K562 (cell line): ENCODE data around the gene MACF1. TPM values are rescaled to one million over a fixed set of nuclear protein-coding genes. Genes with fewer than 3 reads are reported as not detected.

Source experiments
- ATAC-seq: fragments of 200-7000 bp; cut with Tn5 transposase; 3 replicates; pipeline ENCODE4 v1.9.1; 2020; ENCODE audit warnings: moderate library complexity
- BruUV-seq: library from RNA; stranded (reverse); fragments of 400-500 nt; replicated peaks from 2 replicates; lab custom pipeline; 2021; lab: Mats Ljungman, UMichigan
- CTCF ChIA-PET: fragments of 300-600 bp; formaldehyde crosslinking; extraction: SDS; loops from one replicate; lab custom pipeline; 2021; ENCODE audit warnings: low intra/inter-chr PET ratio; lab: Yijun Ruan, JAX
- POLR2A ChIA-PET: fragments of 300-600, 350-650 bp; sonication (Branson Sonifier 250); formaldehyde crosslinking; extraction: SDS; loops from one replicate; lab custom pipeline; 2021; ENCODE audit warnings: antibody characterized with exemption, inconsistent platforms; lab: Yijun Ruan, JAX
- DNase-seq, 4 experiments: peaks; one replicate each; pipeline versions ENCODE4 v3.0.0 to v3.0.0-alpha.2; 2011 to 2018; ENCODE audit warnings: low spot score in 3 of 4, mixed read lengths in 3 of 4; ENCODE audit errors: extremely low read depth in 1 of 4
- FAIRE-seq: peaks from 2 replicates; lab custom pipeline; 2011; peaks lifted over from hg19 to GRCh38; lab: Jason Lieb, UNC
- H2AFZ ChIP-seq: 2 replicates; pipeline ENCODE4 v1.6.0; 2011; ENCODE audit warnings: low read depth, low read length, control low read depth, inconsistent platforms
- H3K27ac ChIP-seq: fragments of 200-600 bp; 3 replicates; pipeline ENCODE4 v1.8.0; 2011; ENCODE audit warnings: low read depth, mild to moderate bottlenecking, control low read depth, inconsistent platforms, low read length, moderate library complexity, mixed read lengths; ENCODE audit errors: extremely low read depth
- H3K27me3 ChIP-seq, 2 experiments: fragments of 300-600 bp in 1 of 2; 2 replicates in 1 of 2; 3 replicates in 1 of 2; pipeline versions ENCODE4 v1.6.0 to v1.8.0; 2011; ENCODE audit warnings: inconsistent platforms in 2 of 2, low read length in 2 of 2, mild to moderate bottlenecking in 1 of 2, mixed read lengths in 1 of 2, moderate library complexity in 1 of 2; ENCODE audit not compliant: control insufficient read depth in 2 of 2, insufficient read depth in 2 of 2
- H3K36me3 ChIP-seq: fragments of 300-600 bp; 3 replicates; pipeline ENCODE4 v1.8.0; 2011; ENCODE audit warnings: mild to moderate bottlenecking, low read length, inconsistent platforms; ENCODE audit not compliant: control insufficient read depth, insufficient read depth
- H3K4me1 ChIP-seq, 2 experiments: fragments of 200-600 bp in 1 of 2; replicated peaks in 1 of 2; 2 replicates in 1 of 2; 3 replicates in 1 of 2; pipeline versions ENCODE4 v1.5.1 to v1.8.0; 2011; ENCODE audit warnings: inconsistent platforms in 2 of 2, low read length in 2 of 2, mild to moderate bottlenecking in 1 of 2, mixed read lengths in 1 of 2, moderate library complexity in 1 of 2; ENCODE audit not compliant: control insufficient read depth in 2 of 2, insufficient read depth in 2 of 2
- H3K4me2 ChIP-seq: 2 replicates; pipeline ENCODE4 v1.6.1; 2011; ENCODE audit warnings: low read length, control low read depth, inconsistent platforms, mixed read lengths; ENCODE audit not compliant: insufficient read depth
- H3K4me3 ChIP-seq: fragments of 200-600 bp; sonication (generic), shearing (Covaris generic); 2 replicates; pipeline ENCODE4 v1.5.1; 2016; ENCODE audit warnings: control low read depth, inconsistent platforms
- H3K79me2 ChIP-seq: fragments of 200-600 bp; 3 replicates; pipeline ENCODE4 v1.8.0; 2011; ENCODE audit warnings: low read length, inconsistent platforms; ENCODE audit not compliant: control insufficient read depth, insufficient read depth
- H3K9ac ChIP-seq, 2 experiments: 2 replicates each; pipeline versions ENCODE4 v1.6.0 to v1.6.1; 2011; ENCODE audit warnings: low read depth in 2 of 2, low read length in 2 of 2, control low read depth in 1 of 2, inconsistent platforms in 1 of 2, mild to moderate bottlenecking in 1 of 2, mixed read lengths in 1 of 2; ENCODE audit not compliant: insufficient read depth in 1 of 2
- H3K9me1 ChIP-seq: one replicate; pipeline ENCODE4 v1.6.0; 2011; ENCODE audit warnings: inconsistent platforms, mild to moderate bottlenecking, low read length, moderate library complexity; ENCODE audit not compliant: control insufficient read depth, insufficient read depth
- H3K9me3 ChIP-seq: replicated peaks from 2 replicates; pipeline ENCODE4 v1.5.1; 2011; ENCODE audit warnings: low read depth, low read length, inconsistent platforms; ENCODE audit not compliant: control insufficient read depth, insufficient read depth
- H4K20me1 ChIP-seq: replicated peaks from 2 replicates; pipeline ENCODE4 v1.6.1; 2011; ENCODE audit warnings: low read length, inconsistent platforms, mixed read lengths; ENCODE audit not compliant: control insufficient read depth, insufficient read depth
- BACH1 ChIP-seq: fragments of 200-800 bp; sonication (Bioruptor generic); IDR thresholded peaks from 2 replicates; pipeline ENCODE4 v1.6.1; 2016; ENCODE audit warnings: missing genetic modification characterization, missing compliant biosample characterization
- CHD1 ChIP-seq: fragments of 200-600 bp; sonication (generic); IDR thresholded peaks from one replicate; pipeline ENCODE4 v1.6.1; 2012; ENCODE audit warnings: mild to moderate bottlenecking, moderate library complexity, low read length, inconsistent platforms
- HCFC1 ChIP-seq: IDR thresholded peaks from 2 replicates; pipeline ENCODE4 v1.6.1; 2012; ENCODE audit warnings: low read depth, low read length, improper control_type of control experiment
- KAT2B ChIP-seq: IDR thresholded peaks from one replicate; pipeline ENCODE4 v1.6.1; 2012; ENCODE audit warnings: low read depth, mild to moderate bottlenecking, control low read depth, inconsistent platforms, low read length, moderate library complexity
- NEUROD1 ChIP-seq: fragments of 150-350 bp; IDR thresholded peaks from 2 replicates; pipeline ENCODE4 v1.6.1; 2014; ENCODE audit warnings: borderline replicate concordance, low read length, low read depth; ENCODE audit not compliant: partially characterized antibody
- NFIX ChIP-seq: fragments of 250-450 bp; sonication (Bioruptor Pico); IDR thresholded peaks from 2 replicates; pipeline ENCODE4 v1.4.0; 2020; ENCODE audit warnings: low read depth, mild to moderate bottlenecking, moderate library complexity
- NFRKB ChIP-seq: fragments of 450-650 bp; IDR thresholded peaks from 2 replicates; pipeline ENCODE4 v1.6.1; 2016; ENCODE audit warnings: low read depth
- NR2C1 ChIP-seq, 2 experiments: fragments of 450-650 bp; IDR thresholded peaks; 2 replicates each; pipeline ENCODE4 v1.6.1; 2017; ENCODE audit warnings: mild to moderate bottlenecking in 2 of 2, antibody characterized with exemption in 1 of 2, inconsistent platforms in 1 of 2, missing compliant biosample characterization in 1 of 2, missing genetic modification characterization in 1 of 2
- PTTG1 ChIP-seq: fragments of 450-650 bp; IDR thresholded peaks from 2 replicates; pipeline ENCODE4 v1.6.1; 2016; ENCODE audit warnings: low read depth, mild to moderate bottlenecking, missing genetic modification characterization, missing compliant biosample characterization
- ZNF143 ChIP-seq: sonication (generic); formaldehyde crosslinking; IDR thresholded peaks from 2 replicates; pipeline ENCODE4 v1.9.0; 2022; ENCODE audit warnings: mild to moderate bottlenecking, missing genetic modification reagents
- WGBS: fragments of 100-300 bp; shearing (Covaris generic); methylation state at CpG from one replicate; pipeline ENCODE4 v1.1.6; 2016; ENCODE audit warnings: low coverage, mixed read lengths; ENCODE audit not compliant: insufficient coverage; ENCODE audit errors: missing lambda C conversion rate; 5-methylcytosine and 5-hydroxymethylcytosine counted together
- in situ Hi-C: fragments of 300-500 bp; cut with MboI; formaldehyde crosslinking; loops from 4 replicates; pipeline ENCODE4 v1.15.0; 2018; ENCODE audit warnings: inconsistent platforms, mixed read lengths
- intact Hi-C: fragments of 100-400 bp; cut with micrococcal nuclease; formaldehyde crosslinking; loops from 2 replicates; pipeline ENCODE4 v1.14.2; 2022
- polyA plus RNA-seq, 8 experiments: library from polyadenylated mRNA; depleted of rRNA in 4 of 8; stranded (reverse) in 5 of 8; unstranded in 3 of 8; fragments of >200 nt; fragmentation: Nextera tagmentation in 2 of 8; fragmentation: Illumina TruSeq in 1 of 8; extraction: Ambion mirVana in 2 of 8; extraction: Trizol in 1 of 8; gene quantifications; 2 replicates each; pipeline versions ENCODE4 v1.2.1 to v1.2.3, GENCODE V29; 2011 to 2014; ENCODE audit warnings: inconsistent platforms in 1 of 8, missing spikeins in 1 of 8
- total RNA-seq, 7 experiments: library from RNA; depleted of rRNA in 6 of 7; stranded (reverse); fragments of >200 nt in 6 of 7; fragmentation: Illumina TruSeq in 2 of 7; extraction: Trizol in 2 of 7; gene quantifications; 2 replicates each; pipeline versions ENCODE4 v1.2.1 to v1.2.3, GENCODE V29; 2011 to 2021; ENCODE audit warnings: low replicate concordance in 1 of 7
- TF ChIP-seq, protein P1 (sequence below): sonication (generic); formaldehyde crosslinking; IDR thresholded peaks from 2 replicates; pipeline ENCODE4 v1.4.0; 2020; ENCODE audit warnings: mild to moderate bottlenecking, missing genetic modification reagents
- TF ChIP-seq, protein P2 (sequence below), 3 experiments: fragments of 200-800 bp in 1 of 3; sonication (Bioruptor generic) in 1 of 3; sonication (generic) in 1 of 3; formaldehyde crosslinking in 1 of 3; IDR thresholded peaks; 2 replicates each; pipeline versions ENCODE4 v1.6.1 to v1.8.0; 2016 to 2022; ENCODE audit warnings: mild to moderate bottlenecking in 2 of 3, missing compliant biosample characterization in 2 of 3, missing genetic modification characterization in 2 of 3, missing genetic modification reagents in 1 of 3
- TF ChIP-seq, protein P3 (sequence below): fragments of 200-800 bp; sonication (Bioruptor generic); IDR thresholded peaks from 2 replicates; pipeline ENCODE4 v1.6.1; 2017; ENCODE audit warnings: missing genetic modification characterization, missing compliant biosample characterization
- TF ChIP-seq, protein P4 (sequence below), 2 experiments: fragments of 250-450 bp in 1 of 2; fragments of 450-650 bp in 1 of 2; sonication (Bioruptor Pico) in 1 of 2; IDR thresholded peaks; 2 replicates each; pipeline versions ENCODE4 v1.6.1 to v1.8.0; 2016 to 2021; ENCODE audit warnings: mild to moderate bottlenecking in 2 of 2, moderate library complexity in 2 of 2, missing compliant biosample characterization in 1 of 2, missing genetic modification characterization in 1 of 2
- TF ChIP-seq, protein P5 (sequence below): fragments of 450-650 bp; IDR thresholded peaks from 2 replicates; pipeline ENCODE4 v1.6.1; 2016

MACF1 gene
- total and polyA plus RNA-seq, 9 of the 15 experiments (the other 6 are each of a cell fraction or from before 2014, with no cell fraction given), result 13.2 to 232 (median 112) TPM

DNA sequence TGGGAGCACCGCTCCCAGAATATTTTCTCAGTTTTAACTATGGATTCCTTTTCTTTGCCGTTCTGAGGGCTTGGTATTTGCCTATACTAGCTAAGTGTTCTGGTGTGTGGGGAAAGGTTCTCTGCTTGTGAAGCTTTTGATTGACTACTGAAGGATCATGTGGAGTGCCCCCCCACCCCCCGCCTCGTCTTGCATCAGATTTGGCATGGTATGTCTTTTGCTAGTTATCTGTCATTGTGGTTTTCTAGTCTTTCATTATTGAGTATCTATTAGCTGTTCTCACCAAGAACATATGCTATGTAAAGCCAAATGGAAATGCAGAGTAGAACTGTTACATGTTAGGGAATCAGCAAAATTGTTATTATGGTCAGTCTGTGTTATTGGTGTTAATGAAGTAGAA is 58.3 kb downstream of the MACF1 start:
- no peaks in the 10 kb centered on the region for H3K27me3 ChIP-seq
- DNase-seq (no peak), FAIRE-seq (no peak), ATAC-seq (no peak)
- no peak overlapping the region for H3K27ac ChIP-seq
- in situ Hi-C loops, result loop anchor here (5.0 to 10.0 kb wide), 2 partner anchors 161 to 272 kb away; no protein-coding TSS in a partner anchor
- WGBS, result 60% methylated on average over 4 of the region's 4 CpGs
- H3K9ac ChIP-seq, result no peak overlapping the region
- H3K9me1 ChIP-seq, result no peaks in the 10 kb centered on the region
- peaks cover 32% of the 10 kb centered on the region for H3K36me3 ChIP-seq
- CTCF ChIA-PET, result no interaction called here
- no peaks in the 10 kb centered on the region for H3K4me1 ChIP-seq
- no peak overlapping the region for H2AFZ ChIP-seq
- peaks cover 7% of the 10 kb centered on the region; the same call in 1 of the 3 replicates for H3K79me2 ChIP-seq
- intact Hi-C loops, result no loop called here
- POLR2A ChIA-PET, result interaction anchor here (0.7 to 0.9 kb wide), 3 partner anchors 9 to 12 kb away, joined by 3 read pairs; no protein-coding TSS in a partner anchor
- no TSS peak for BruUV-seq
- H3K4me2 ChIP-seq, result no peak overlapping the region
- H4K20me1 ChIP-seq, result no peaks in the 10 kb centered on the region
- no peak overlapping the region for H3K4me3 ChIP-seq
- H3K9me3 ChIP-seq, result no peaks in the 10 kb centered on the region
- TF ChIP-seq KAT2B (no peak), CHD1 (no peak), ZNF143 (CRISPR knock-in tag) (no peak), NR2C1 (IDR thresholded peaks at IDR 0.05) (no peak), NR2C1 (tag; IDR thresholded peaks at IDR 0.05) (no peak), NFRKB (no peak), PTTG1 (tag) (no peak), HCFC1 (no peak), NFIX (CRISPR knock-in tag) (no peak), NEUROD1 (no peak), BACH1 (no peak)
- TF ChIP-seq, protein P1, sequence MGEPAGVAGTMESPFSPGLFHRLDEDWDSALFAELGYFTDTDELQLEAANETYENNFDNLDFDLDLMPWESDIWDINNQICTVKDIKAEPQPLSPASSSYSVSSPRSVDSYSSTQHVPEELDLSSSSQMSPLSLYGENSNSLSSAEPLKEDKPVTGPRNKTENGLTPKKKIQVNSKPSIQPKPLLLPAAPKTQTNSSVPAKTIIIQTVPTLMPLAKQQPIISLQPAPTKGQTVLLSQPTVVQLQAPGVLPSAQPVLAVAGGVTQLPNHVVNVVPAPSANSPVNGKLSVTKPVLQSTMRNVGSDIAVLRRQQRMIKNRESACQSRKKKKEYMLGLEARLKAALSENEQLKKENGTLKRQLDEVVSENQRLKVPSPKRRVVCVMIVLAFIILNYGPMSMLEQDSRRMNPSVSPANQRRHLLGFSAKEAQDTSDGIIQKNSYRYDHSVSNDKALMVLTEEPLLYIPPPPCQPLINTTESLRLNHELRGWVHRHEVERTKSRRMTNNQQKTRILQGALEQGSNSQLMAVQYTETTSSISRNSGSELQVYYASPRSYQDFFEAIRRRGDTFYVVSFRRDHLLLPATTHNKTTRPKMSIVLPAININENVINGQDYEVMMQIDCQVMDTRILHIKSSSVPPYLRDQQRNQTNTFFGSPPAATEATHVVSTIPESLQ (CRISPR knock-in tag), result no peak
- TF ChIP-seq, protein P2, sequence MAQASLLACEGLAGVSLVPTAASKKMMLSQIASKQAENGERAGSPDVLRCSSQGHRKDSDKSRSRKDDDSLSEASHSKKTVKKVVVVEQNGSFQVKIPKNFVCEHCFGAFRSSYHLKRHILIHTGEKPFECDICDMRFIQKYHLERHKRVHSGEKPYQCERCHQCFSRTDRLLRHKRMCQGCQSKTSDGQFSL (CRISPR knock-in tag; IDR thresholded peaks at IDR 0.05), result no peak
- TF ChIP-seq, protein P2 (tag; IDR thresholded peaks at IDR 0.05), result peak in 1 of 2 experiments; percentile 39; a peak in 1 of 4 replicates
- TF ChIP-seq, protein P3, sequence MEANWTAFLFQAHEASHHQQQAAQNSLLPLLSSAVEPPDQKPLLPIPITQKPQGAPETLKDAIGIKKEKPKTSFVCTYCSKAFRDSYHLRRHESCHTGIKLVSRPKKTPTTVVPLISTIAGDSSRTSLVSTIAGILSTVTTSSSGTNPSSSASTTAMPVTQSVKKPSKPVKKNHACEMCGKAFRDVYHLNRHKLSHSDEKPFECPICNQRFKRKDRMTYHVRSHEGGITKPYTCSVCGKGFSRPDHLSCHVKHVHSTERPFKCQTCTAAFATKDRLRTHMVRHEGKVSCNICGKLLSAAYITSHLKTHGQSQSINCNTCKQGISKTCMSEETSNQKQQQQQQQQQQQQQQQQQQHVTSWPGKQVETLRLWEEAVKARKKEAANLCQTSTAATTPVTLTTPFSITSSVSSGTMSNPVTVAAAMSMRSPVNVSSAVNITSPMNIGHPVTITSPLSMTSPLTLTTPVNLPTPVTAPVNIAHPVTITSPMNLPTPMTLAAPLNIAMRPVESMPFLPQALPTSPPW, result peak; percentile 51; the same call in 1 of the 2 replicates
- TF ChIP-seq, protein P4, sequence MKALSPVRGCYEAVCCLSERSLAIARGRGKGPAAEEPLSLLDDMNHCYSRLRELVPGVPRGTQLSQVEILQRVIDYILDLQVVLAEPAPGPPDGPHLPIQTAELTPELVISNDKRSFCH (CRISPR knock-in tag; IDR thresholded peaks at IDR 0.05), result no peak
- TF ChIP-seq, protein P4 (tag; IDR thresholded peaks at IDR 0.05), result no peak
- TF ChIP-seq, protein P5, sequence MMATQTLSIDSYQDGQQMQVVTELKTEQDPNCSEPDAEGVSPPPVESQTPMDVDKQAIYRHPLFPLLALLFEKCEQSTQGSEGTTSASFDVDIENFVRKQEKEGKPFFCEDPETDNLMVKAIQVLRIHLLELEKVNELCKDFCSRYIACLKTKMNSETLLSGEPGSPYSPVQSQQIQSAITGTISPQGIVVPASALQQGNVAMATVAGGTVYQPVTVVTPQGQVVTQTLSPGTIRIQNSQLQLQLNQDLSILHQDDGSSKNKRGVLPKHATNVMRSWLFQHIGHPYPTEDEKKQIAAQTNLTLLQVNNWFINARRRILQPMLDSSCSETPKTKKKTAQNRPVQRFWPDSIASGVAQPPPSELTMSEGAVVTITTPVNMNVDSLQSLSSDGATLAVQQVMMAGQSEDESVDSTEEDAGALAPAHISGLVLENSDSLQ, result peak; percentile 45
